GM21619 (cell line): Measurements from ENCODE around the gene LAD1.

ENCODE experiments used
- ATAC-seq: cut with Tn5 transposase; IDR thresholded peaks from one replicate; pipeline ENCODE4 v1.9.1; 2021; ENCODE audit not compliant: unreplicated experiment

LAD1 gene

DNA sequence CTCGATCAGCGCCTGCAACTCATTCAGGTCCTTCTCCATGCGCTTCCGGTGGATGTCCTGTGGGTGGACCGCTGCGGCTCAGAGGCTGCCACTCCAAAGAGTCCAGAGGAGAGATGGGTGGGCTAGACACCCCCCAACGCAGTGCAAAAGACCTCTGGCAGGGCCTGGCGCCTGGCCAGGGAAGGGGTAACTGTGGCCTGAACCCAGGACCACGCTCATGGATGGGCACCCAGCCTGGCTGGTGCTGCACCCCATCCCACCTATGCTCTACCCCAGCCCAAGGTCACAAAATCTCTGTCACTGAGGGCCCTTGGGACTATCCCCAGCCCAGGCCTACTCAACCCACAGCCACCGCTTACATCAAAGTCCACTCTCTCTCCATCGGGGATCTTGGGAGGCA, 33.9 kb downstream of the LAD1 start:
- no peak for ATAC-seq

DNA sequence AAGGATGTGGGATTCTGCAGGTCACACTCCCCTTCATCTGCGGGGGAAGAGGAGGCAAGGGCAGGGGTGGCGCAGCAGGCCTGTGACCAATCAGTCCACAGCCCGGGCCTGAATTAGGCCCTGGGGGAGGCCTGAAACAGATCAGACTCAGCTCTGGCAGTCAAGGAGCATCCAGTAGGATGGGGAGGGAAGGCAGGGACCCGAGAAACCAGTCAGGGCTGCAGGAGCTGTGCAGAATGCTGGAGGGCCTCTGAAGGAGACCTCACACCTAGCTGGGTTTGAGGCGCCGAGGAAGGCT, 34.4 kb downstream of the LAD1 start:
- ATAC-seq = no peak

DNA sequence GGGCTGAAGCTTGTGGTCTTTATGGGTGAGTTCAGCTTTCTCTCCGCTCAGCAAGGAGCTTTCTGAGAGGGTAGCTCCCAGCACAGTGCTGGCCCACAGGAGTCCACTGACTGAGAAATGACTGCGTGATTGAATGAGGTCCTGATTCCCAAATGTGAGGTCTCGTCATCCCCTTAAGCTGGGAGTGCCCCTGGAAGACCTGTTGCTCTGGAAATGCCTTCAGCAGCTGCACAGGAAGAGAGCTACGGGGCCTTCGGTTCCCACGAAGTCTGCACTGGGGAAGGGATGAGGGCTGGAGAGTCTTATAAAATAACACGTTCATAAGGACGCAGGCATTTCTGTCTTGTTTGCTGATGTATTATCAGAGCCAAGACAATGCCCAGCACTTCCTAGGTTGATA, 35.7 kb downstream of the LAD1 start:
- ATAC-seq = no peak

DNA sequence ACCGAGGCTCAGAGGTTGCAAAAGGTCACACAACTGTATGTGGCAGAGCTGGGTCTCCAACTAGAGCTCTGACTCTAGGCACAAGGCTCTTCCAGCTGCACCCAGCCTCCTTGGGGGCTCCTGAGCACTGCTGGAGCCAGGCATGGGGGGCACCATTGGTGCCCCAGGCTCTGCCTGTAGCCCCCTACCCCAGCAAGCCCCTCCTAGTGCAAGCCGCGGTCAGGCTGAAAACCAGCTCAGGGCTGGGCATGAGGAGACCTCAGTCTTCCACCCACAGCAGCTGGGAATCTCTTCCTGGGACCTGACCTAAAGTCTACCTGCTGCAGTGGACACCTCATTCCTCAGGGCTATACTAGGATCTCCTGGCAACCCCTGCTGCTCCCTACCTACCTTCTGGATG, 36.2 kb downstream of the LAD1 start:
- no peak for ATAC-seq

DNA sequence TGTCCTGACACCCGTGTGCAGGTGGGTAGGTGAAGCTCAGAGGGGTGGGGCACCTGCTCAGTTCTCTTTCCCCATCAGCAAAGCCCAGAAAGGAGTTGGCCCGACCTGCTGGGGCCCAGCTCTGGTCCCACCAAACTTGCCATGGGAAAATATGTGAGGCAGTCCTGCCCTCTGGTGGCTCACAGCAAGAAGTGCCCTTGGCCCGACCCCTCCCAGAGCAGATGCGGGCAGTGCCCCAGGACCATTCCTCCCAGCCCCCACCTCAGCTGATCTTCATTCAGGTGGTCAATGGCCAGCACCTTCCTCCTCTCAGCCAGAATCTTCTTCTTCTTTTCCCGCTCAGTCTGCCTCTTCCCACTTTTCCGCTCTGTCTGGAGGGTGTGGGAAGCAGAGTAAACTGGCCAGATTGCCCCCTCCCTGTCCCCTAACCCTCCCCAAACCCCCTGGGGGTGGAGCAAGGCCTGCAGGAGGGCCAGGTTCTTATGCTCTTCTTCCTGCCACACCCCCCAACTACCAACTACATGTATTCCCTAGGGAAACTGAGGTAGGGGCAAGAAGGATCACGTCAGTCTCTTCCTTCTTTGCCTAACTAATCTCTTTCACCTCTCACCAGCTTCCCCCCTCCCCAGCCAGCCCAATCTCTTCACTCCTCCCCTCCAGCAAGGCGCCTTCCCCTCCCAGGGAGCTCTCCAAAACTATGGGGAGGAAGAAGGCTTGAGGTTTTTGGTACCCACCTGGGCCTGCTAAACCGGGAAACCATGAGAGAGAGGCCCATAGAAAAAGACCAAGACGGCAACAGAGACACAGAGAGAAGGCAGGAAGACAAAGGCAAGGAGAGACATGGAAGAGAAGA, 37.2 kb downstream of the LAD1 start:
- ATAC-seq = no peak

DNA sequence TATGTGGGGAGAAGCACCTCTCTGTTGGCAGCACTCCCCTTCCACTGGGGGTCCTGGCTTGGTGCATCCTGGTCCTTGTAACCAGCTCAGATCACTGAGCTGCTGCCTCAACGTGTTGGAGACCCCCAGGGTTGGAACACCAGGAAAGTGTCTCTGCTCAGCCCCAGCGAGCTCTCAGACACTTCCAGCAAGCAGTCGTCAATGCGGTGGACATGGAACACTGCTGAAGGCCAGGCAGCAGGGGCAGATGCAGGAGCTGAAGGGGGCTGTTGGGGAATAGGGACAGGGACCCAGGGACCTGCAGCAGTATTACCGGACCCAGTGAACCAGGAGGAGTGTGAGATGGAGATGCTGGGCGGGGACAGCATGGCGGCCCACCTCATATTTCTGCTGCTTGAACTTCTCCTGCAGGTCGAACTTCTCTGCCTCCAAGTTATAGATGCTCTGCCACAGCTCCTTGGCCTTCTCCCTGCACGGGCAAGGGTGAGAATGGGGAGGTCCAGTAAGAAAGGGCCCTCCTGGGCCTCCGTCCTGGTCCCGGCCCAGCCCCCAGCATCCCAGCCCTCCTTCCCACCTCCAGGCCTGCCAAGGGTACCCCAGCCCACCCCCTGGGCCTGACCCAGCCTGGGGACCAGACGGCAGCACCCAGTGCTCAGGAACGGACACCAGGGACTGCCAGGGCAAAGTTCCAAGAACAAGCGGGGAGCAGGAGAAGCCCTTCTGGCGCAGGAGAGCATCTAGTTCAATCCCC, 38.0 kb downstream of the LAD1 start:
- ATAC-seq = no peak

DNA sequence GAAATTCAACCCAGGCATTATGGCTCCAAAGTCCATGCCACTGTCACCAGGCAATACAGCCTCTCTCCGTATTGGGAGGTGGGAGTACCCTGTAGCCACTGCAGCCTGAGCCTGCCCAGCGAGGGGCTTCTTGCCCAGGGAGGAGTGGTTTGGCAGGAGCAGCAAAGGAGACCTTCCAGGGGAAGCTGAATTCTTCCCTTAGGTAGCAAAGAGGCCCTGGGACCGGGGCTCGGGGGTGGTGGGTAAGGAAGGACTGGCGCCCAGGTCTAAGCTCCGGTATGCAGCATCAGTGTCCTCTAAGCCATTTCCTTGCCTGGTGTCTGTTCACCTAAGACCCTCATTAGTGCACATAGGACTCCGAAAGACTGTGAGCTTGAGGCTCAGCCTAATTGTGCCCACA, 38.6 kb downstream of the LAD1 start:
- no peak for ATAC-seq

DNA sequence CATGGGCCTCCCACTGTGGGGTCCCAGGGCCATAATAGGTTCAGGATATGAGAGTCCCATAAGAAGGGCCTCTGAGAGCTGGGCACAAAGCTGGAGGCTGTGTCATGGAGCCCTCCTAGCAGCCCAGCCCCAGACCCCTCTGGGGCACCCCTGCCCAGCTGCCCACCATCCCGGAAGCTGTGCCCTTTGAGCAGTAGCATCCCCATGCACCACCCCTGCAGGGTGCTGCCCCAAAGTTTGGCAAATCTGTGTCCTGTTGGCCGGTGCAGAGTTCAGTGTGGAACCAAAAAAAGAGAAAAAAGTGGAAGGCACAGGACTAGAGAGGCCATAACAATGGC, 39.3 kb downstream of the LAD1 start:
- ATAC-seq = no peak

DNA sequence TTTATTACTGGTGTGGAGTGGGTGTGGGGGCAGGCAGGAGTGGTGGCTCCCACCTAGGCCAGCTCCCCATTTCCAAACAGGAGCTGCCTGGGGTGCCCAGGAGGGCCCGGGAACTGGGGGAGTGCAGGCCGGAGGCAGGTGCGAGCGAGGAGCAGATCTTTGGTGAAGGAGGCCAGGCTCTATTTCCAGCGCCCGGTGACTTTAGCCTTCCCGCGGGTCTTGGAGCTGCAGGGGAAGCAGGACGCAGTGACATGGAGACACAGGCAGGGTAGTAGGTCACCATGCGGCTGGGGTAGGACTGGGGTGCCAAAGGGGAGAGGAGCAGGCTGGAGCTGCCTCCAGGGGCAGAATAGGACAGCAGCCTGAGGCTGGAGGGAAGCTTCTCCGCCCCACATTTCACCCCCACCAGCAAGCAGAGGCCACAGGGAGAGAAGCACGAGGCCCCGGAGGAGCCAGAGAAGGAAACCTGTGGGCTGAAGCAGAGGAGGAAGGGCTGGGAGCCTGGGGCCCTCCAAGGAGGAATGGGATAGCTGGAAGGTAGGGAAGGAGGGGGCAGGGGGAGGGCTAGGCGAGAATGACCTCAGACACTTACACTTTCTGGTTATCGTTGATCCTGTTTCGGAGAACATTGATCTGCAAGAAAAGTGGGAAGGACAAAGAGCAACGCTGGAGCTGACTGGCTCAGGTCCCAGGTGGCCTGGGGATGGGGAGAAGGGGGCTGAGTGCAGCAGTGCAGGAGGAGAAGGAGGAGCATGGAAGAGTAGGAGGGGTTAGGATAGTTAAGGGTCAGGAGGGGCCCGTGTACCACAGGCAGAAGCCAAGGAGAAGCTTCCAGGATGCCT, 39.9 kb downstream of the LAD1 start:
- ATAC-seq = no peak

DNA sequence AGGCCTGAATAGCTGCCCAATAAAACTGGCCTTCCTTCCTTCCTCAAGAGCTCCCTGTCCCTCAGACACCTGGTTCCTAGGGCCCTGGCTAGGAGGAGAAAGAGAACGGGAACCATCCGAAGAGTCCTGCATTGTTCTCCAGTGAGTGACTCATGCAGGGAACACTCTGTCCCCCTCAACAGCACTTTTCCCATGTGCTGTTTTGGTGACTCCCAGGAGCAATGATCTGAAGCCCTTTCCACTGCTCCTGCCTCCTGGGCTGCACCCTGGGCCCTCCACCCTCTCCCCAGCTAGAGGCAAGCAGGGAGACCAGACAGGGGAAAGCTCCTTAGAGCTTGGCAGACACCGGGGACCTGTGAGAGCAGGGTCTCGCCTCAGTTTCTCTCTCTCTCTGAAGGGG, 40.5 kb downstream of the LAD1 start:
- ATAC-seq = no peak

DNA sequence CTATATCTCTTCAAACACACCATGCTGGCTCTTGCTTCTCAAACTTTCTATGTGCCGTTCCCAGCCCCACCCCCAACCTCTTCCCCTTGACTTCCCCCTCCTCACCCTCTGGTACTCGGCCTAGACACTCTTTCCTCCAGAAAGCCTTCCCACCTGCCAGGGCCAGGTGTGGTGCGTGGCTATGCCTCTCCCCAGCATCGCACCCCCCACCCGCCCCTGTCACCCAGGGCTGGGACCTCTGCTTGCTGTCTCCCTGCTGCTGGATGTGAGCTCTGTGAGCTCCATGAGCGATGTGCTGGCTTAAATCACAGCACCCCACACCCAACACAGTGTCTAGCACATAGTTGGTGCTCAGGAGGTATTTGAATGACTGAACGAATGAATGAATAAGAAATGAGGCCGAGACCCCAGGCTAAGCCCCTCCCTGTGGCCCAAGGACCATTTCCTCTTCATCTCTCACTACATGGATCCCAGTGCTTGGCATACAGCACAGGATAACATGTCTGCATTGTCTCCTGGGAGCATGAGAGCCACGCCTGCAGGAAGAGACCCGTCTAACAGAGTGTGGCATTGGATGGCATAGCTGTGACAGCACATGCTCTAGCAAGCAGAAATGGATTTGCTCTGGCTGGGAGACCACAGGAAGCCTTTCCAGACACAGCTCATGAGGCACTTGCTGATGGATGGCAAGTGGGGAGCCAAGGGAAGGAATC, 41.3 kb downstream of the LAD1 start:
- no peak for ATAC-seq

DNA sequence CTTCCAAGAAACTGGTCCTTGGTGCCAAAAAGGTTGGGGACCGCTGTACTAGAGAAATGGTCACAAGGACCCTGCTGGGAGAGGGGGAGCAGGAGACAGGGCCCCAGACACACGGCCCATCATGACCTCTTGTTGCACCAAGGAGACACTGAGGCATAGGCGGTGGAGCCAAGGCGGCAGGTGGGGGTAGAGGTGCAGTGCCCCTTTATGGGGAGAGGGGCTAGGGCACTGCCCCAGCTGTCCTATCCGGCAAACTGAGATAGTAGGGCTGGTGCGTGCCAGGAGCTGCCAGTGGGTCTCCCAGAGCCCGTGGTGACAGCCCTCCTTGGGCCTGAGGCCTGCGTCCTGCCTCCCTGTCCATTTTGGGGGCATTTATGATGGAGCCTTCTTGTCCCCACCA, 41.9 kb downstream of the LAD1 start:
- ATAC-seq = no peak

DNA sequence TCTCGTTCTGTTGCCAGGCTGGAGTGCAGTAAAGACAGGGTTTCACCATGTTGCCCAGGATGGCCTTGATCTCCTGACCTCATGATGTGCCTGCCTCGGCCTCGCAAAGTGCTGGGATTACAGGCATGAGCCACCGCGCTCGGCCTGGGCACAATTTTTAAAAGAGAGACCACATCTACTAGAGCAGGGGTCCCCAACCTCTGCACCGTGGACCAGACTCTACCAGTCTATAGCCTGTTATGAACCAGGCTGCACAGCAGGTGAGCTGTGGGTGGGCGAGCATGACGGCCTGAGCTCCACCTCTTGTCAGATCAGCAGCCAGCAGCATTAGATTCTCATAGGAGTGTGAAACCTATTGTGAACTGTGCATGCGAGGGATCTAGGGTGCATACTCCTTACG, 42.4 kb downstream of the LAD1 start:
- ATAC-seq = no peak

DNA sequence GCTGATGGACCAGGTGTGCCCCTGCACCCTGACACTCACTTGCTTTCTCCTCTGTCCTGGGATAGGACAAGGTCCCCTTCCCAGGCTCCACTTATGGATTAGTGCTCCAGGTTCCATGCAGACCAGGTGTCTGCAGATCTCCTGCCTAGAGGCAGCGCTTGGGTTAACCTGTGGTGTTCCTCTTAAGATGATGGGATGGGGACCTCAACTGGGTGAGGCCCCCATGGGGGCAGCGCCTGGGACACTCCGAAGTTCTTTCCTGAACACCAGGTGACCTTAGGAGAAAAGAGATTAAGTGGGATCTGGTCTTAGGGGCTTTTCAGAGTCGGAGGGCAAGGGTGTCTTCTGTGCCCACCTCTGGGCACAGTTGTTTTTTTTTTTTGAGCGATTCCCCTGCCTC, 42.9 kb downstream of the LAD1 start:
- no peak for ATAC-seq

DNA sequence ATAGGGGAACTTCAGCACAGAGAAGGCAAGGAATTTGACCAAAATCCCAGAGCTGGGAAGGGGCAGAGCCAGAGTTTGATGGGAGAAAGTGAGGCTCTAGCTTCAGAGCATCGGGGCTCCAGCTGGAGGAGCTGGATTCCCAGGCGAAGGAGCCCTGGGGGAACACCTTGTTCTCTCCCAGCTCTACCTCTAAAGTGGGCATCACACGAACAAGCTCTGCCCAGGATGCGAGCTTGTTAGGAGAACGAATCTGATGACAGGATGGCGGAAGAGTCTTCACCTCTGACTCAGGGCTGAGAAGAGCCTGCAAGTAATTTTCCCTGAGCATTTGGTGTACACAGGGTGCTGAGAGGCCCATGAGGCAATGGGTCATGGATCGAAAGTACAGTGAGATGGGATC, 43.7 kb downstream of the LAD1 start:
- ATAC-seq = no peak

DNA sequence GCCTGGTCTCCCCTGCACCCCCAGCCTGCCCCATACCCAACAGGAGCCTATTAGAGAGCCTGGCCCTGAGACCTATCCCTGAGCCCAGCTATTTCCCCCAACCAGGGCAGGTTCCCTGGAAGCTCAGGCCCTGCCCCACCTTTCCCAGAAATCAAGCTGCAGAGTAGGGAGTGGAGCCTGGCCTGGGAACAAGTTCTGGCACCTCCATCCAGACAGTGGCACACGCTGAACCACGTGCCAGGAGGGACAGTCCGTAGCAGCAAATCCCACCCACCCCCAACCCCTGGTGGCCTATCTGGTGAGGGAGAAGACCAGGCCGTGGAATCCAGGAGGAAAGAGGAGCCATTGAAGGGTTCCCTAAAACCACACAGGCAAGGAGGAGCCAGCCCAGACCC, 44.2 kb downstream of the LAD1 start:
- no peak for ATAC-seq

DNA sequence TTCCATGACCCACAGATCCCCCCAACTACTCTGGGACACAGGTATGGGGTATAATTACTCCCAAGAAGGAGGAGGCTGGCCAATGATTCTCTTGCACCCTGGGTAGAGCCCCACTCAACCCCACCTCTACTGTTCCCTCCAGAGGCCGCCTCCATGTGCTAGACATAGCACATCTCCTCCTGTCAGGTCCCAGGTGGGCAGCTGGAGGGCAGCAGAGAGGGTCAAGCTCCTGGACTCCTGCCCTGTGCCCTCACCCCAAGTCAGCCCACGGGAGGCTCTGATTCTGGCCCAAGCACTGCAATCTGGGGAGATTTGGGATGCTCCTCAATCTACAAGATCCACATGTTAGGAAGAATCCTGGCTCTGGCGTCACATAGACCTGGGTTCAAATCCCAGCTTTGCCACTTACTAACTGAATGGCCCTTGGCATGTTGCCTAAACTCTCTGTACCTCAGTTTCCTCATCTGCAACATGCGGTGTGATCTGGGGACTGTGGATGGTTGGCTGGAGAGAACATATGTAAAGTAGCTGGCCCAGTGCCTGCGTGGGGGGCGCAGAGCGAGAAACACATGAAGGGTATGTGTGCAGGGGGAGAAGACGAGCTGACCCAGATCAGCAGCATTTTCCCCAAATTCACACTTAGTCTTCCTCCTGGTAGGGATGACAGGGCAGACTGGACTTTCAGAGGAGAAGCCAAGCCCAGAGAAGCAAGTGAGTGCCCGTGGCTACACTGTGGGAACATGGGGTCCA, 44.8 kb downstream of the LAD1 start:
- no peak for ATAC-seq

DNA sequence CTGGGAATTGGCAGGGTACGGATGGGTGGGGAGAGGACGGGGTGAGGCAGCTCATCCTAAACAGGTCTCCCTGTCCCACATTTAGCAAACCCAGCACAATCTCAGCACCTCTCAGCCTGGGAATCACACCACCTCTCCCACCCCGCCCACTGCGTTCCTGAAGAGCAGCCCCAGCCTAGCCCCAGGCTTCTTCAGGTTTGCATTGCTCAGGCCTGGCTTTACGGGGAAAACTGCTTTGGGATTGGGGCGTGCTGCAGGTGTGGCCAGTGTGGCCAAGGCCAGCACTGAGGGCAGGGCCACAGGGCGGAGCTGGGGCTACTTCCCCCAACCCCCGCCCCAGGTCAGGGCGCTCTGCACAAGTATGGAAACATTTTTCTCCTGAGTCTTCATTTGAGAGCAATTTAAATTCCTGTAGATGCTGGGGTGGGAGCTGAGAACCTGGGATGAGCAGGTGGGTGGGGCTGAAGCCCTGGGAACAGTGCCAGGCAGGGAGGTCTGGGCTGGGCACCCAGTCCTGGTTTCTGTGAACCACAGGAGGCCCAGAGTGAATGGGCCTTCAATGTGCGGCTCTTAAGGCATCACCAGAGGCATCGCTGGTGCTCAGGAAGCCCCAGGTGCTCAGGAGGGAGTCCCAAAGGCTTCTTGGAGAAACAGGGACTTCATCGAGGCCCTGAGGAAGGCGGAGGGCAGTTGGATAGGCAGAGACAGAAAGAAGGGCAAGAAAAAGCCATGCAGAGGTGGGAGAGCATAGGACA, 45.8 kb downstream of the LAD1 start:
- no peak for ATAC-seq

DNA sequence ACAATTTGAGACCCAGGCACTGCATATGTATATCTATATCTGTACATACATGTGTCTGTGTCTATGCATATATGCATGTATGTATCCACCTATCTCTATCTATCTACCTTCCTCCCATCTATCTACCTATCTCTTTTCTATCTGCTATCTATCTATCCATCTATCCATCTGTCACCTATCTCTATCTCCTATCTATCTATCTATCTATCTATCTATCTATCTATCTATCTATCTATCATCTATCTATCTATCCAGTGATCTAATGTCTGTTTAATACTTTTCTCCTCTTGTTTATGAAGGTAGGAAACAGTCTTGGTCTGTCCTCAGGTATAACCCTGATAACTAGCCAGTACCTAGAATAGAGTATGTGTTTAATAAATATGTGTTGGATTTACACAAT, 47.5 kb downstream of the LAD1 start:
- ATAC-seq = no peak

DNA sequence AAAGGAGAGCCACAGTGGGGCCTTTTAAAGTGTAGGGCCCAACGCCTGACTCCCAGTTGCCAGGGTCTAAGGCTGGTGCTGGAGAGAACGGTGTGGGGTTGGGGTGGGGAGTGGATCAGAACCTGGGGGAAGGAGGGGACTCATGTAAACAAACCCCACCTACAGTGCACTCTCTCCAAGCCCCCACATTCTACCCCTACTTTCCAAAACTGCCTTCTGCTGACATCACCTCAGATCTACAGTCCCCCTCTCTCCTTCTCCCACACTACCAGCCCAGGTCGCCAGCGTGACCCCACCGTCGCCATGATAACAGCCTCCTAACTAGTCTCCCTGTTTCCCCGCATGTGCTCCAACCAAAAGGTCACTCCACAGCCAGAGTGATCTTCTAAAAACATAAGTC, 48.2 kb downstream of the LAD1 start:
- no peak for ATAC-seq
